ENCODE measurements around the gene SMURF2. TPM values are rescaled to one million over a fixed set of nuclear protein-coding genes. Genes with fewer than 3 reads are reported as not detected.
A peak's percentile ranks its signal among the peaks of the same experiment; 100 is the strongest.

The SMURF2 gene
- total and polyA plus RNA-seq, 9 of the 15 experiments (the other 6 are each of a cell fraction or from before 2014, with no cell fraction given): 3.8 to 22.0 (median 14.8) TPM

DNA sequence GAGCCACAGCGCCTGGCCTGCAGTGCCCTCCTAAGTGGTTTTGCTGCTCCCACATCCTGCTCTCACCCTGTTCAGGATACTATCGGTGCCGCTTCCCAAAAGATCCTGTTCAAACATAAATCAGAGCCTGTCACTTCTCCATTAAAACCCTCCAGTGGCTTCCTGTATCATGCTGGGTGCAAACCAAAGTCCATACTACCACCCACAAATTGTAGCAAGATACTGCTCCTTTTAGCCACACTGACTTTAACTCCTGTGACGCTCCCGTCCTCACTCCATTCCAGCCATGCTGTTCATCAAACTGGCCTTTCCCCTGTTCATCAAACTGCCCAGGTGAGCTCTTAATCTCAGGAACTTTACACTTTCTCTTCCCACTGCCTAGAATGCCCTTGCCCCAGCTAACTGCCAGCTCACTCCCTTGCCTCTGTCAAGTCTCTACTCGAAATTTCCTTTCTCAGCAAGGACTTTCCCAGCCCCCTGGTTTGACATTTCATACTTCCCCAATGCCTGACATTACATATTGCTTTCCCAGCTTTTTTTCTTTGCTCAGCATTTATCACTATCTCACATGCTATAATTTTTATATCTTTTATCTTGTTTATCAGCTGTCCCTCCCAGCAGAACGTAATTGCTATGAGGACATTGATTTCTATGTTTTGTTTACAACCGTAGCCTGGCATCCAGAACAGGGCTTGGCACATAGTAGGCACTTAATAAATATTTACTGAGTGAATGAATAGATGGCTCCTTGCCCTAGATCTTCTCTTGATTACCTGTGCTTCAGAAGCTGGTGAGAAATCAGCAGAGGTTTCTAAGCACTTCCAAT lies 44.3 kb upstream of the SMURF2 start (continued):
- TF ChIP-seq ZNF695 (CRISPR knock-in tag; IDR thresholded peaks at IDR 0.05) (no peak), JUN (IDR thresholded peaks at IDR 0.05; ENCODE audit: borderline replicate concordance, low read depth, low read length) (no peak), JUN (CRISPR knock-in tag; IDR thresholded peaks at IDR 0.05; ENCODE audit: borderline replicate concordance) (no peak), ZNF316 (IDR thresholded peaks at IDR 0.05) (peak; percentile 41; the same call in 1 of the 2 replicates), C11orf30 (IDR thresholded peaks at IDR 0.05; ENCODE audit: low read depth) (peak; percentile 35; the same call in 1 of the 2 replicates)

DNA sequence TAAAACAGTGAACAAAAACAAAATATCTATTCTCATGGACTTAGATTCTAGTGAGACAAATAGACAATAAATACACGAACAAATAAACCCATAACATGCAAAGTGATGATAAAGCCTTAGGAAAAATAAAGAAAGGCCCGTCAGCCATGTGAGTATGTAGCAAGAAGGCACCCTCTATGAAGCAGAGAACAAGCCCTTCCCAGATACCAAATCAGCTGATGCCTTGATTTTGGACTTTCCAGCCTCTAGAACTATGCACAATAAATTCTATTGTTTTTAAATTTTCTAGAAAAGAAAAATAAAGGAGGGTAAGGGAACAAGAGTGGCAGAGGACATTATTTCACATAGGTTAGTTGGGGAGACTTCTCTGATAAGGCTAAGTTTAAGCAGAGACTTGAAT lies 40.7 kb upstream of the SMURF2 start:
- H3K9ac ChIP-seq (ENCODE audit: insufficient read depth in 1 of 2, low read depth in 2 of 2, low read length in 2 of 2): no peak overlapping the region
- H3K36me3 ChIP-seq (ENCODE audit: control insufficient read depth, insufficient read depth, low read length): no peaks in the 10 kb centered on the region
- WGBS (ENCODE audit: insufficient coverage, low coverage, missing lambda C conversion rate): 9% methylated on average over 2 of the region's 2 CpGs
- H3K9me3 ChIP-seq (replicated peaks; ENCODE audit: control insufficient read depth, insufficient read depth, low read depth, low read length): no peaks in the 10 kb centered on the region
- peaks cover 0 to 6% of the 10 kb centered on the region in 2 experiments; a peak in 2 of 5 replicates for H3K27me3 ChIP-seq (ENCODE audit: control insufficient read depth in 2 of 2, insufficient read depth in 2 of 2, low read length in 2 of 2)
- no peak for FAIRE-seq
- H4K20me1 ChIP-seq (replicated peaks; ENCODE audit: control insufficient read depth, insufficient read depth, low read length): no peaks in the 10 kb centered on the region
- H3K4me2 ChIP-seq (ENCODE audit: insufficient read depth, low read length): no peak overlapping the region
- intact Hi-C loops (cut with micrococcal nuclease) (no loop called here), in situ Hi-C loops (cut with MboI) (no loop called here)
- CTCF ChIA-PET (ENCODE audit: low intra/inter-chr PET ratio): no interaction called here
- BruUV-seq (replicated peaks): no TSS peak
- H3K9me1 ChIP-seq (ENCODE audit: control insufficient read depth, insufficient read depth, low read length): no peaks in the 10 kb centered on the region
- no peak overlapping the region for H3K27ac ChIP-seq (ENCODE audit: extremely low read depth, low read depth, low read length)
- no peak overlapping the region for H3K4me3 ChIP-seq
- no peak overlapping the region for H2AFZ ChIP-seq (ENCODE audit: low read depth, low read length)
- ATAC-seq: no peak
- no peaks in the 10 kb centered on the region for H3K79me2 ChIP-seq (ENCODE audit: control insufficient read depth, insufficient read depth, low read length)
- no peaks in the 10 kb centered on the region; a peak in 2 of 5 replicates for H3K4me1 ChIP-seq (replicated peaks in 1 of 2; ENCODE audit: control insufficient read depth in 2 of 2, insufficient read depth in 2 of 2, low read length in 2 of 2)
- POLR2A ChIA-PET: no interaction called here
- DNase-seq (ENCODE audit: extremely low read depth in 1 of 4, low spot score in 3 of 4): no peak
- TF ChIP-seq, protein P1, sequence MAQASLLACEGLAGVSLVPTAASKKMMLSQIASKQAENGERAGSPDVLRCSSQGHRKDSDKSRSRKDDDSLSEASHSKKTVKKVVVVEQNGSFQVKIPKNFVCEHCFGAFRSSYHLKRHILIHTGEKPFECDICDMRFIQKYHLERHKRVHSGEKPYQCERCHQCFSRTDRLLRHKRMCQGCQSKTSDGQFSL (CRISPR knock-in tag; IDR thresholded peaks at IDR 0.05): no peak
- TF ChIP-seq, protein P1 (tag; IDR thresholded peaks at IDR 0.05): no peak
- no peak for TF ChIP-seq PHB (CRISPR knock-in tag; IDR thresholded peaks at IDR 0.05)
- TF ChIP-seq, protein P2, sequence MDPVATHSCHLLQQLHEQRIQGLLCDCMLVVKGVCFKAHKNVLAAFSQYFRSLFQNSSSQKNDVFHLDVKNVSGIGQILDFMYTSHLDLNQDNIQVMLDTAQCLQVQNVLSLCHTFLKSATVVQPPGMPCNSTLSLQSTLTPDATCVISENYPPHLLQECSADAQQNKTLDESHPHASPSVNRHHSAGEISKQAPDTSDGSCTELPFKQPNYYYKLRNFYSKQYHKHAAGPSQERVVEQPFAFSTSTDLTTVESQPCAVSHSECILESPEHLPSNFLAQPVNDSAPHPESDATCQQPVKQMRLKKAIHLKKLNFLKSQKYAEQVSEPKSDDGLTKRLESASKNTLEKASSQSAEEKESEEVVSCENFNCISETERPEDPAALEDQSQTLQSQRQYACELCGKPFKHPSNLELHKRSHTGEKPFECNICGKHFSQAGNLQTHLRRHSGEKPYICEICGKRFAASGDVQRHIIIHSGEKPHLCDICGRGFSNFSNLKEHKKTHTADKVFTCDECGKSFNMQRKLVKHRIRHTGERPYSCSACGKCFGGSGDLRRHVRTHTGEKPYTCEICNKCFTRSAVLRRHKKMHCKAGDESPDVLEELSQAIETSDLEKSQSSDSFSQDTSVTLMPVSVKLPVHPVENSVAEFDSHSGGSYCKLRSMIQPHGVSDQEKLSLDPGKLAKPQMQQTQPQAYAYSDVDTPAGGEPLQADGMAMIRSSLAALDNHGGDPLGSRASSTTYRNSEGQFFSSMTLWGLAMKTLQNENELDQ (CRISPR knock-in tag; IDR thresholded peaks at IDR 0.05; ENCODE audit: borderline replicate concordance): no peak
- TF ChIP-seq, protein P3, sequence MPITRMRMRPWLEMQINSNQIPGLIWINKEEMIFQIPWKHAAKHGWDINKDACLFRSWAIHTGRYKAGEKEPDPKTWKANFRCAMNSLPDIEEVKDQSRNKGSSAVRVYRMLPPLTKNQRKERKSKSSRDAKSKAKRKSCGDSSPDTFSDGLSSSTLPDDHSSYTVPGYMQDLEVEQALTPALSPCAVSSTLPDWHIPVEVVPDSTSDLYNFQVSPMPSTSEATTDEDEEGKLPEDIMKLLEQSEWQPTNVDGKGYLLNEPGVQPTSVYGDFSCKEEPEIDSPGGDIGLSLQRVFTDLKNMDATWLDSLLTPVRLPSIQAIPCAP (CRISPR knock-in tag; IDR thresholded peaks at IDR 0.05; ENCODE audit: borderline replicate concordance): no peak

Measured in K562 (cell line).